ENCODE results near the gene OXER1. TPM values are rescaled to one million over a fixed set of nuclear protein-coding genes. Genes with fewer than 3 reads are reported as not detected.

OXER1 gene
- total RNA-seq (2014; rRNA removed; shearing (Covaris generic)): not detected in 2 replicates

GRCh38 chr2:42764096-42764495 is at the start of gene OXER1:
Gene OXER1 (minus strand): TSS chr2:42764135. CDS start chr2:42764062, 73 bp downstream.
- in situ Hi-C loops (cut with HindIII; ENCODE audit: low sequenced_read_pairs): no loop called here
- DNase-seq (ENCODE audit: low spot score): no peak

DNA sequence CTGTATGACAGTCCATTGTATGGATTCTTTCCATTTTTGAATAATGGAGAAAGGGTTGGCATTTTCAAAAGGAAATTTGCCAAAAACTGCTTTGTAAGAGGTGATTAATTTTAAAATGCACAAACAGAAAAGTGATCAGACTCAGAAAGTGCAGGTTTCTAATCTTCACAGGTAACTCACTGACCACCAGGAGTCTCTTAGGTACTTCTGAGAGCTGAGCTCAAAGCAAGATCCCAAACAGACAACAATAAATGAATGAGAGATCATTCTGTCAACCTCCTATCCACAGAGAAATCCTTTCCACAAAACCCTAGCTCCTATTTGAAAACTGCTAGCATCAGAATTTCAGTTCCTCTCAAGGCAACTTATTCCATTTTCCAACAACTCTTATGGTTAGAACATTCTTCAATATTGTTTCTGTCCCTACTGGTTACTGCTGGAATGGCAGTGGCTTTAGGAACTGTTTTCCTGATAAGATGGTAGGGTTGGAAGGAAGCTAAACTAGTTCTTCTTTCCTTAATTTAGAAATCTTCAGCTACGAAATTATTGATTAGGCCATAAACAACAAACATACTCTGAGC is 49.1 kb upstream of the OXER1 start:
- in situ Hi-C loops (cut with HindIII; ENCODE audit: low sequenced_read_pairs): no loop called here
- DNase-seq (ENCODE audit: low spot score): peak; percentile 40

- DNase-seq (ENCODE audit: low spot score): peak; percentile 76
These were observed 47.3 kb upstream of the OXER1 start for GRCh38 chr2:42810971-42811811.

GRCh38 chr2:42810121-42810970 is 46.4 kb upstream of the OXER1 start:
- in situ Hi-C loops (cut with HindIII; ENCODE audit: low sequenced_read_pairs): no loop called here
- DNase-seq (ENCODE audit: low spot score): peak; percentile 94

More at GRCh38 chr2:42810971-42811811, 47.3 kb upstream of the OXER1 start:
- in situ Hi-C loops (cut with HindIII; ENCODE audit: low sequenced_read_pairs): no loop called here

DNA sequence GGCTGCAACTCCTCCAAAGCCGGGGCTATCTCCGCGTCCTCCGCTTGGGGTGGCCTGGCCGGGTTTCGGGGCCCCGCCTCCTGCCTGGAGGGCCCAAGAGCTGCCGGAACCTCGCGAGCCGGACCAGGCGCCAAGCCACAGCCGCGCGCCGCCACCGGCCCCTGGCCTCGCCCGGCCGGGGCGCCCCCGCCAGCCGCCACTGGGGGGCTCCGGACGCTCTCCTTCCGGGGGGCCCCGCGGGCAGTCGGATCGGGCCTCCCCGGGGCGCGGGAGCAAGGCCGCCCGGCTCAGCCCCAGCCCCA is 45.8 kb upstream of the OXER1 start:
- peak; percentile 80 for DNase-seq (ENCODE audit: low spot score)
- in situ Hi-C loops (cut with HindIII; ENCODE audit: low sequenced_read_pairs): no loop called here

- DNase-seq (ENCODE audit: low spot score): peak; percentile 33
- in situ Hi-C loops (cut with HindIII; ENCODE audit: low sequenced_read_pairs): no loop called here
These were observed 45.3 kb upstream of the OXER1 start for GRCh38 chr2:42809131-42809818.

GRCh38 chr2:42808301-42808700 is 44.4 kb upstream of the OXER1 start:
- in situ Hi-C loops (cut with HindIII; ENCODE audit: low sequenced_read_pairs): no loop called here
- DNase-seq (ENCODE audit: low spot score): no peak

GRCh38 chr2:42806786-42807185 is 42.9 kb upstream of the OXER1 start:
- in situ Hi-C loops (cut with HindIII; ENCODE audit: low sequenced_read_pairs): no loop called here
- no peak for DNase-seq (ENCODE audit: low spot score)

- in situ Hi-C loops (cut with HindIII; ENCODE audit: low sequenced_read_pairs): no loop called here
- DNase-seq (ENCODE audit: low spot score): no peak
These were observed 41.0 kb upstream of the OXER1 start for GRCh38 chr2:42804891-42805290.

DNA sequence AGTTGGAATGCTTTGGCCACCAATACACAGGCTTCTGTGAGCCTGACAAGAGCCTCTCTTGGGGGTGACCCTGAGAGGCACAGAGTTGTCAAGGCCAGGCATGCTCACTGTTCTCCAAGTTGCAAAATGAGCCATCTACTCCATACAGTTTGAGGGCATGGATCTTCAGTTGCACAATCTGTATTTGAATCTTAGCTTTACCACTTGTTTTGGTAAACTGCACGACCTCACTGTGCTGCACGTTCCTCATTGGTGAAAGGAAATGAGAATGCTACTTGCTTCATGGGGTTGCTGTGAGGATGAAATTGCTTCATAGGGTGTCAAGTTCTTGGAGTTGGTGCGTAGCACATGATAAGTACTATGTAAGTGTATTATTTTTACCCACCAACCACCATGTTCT is 40.4 kb upstream of the OXER1 start:
- in situ Hi-C loops (cut with HindIII; ENCODE audit: low sequenced_read_pairs): no loop called here

GRCh38 chr2:42802150-42802549 is 38.2 kb upstream of the OXER1 start:
- DNase-seq (ENCODE audit: low spot score): no peak
- in situ Hi-C loops (cut with HindIII; ENCODE audit: low sequenced_read_pairs): no loop called here

More for the DNA sequence above, 40.4 kb upstream of the OXER1 start:
- no peak for DNase-seq (ENCODE audit: low spot score)

GRCh38 chr2:42801381-42801780 is 37.4 kb upstream of the OXER1 start:
- DNase-seq (ENCODE audit: low spot score): no peak
- in situ Hi-C loops (cut with HindIII; ENCODE audit: low sequenced_read_pairs): no loop called here

DNA sequence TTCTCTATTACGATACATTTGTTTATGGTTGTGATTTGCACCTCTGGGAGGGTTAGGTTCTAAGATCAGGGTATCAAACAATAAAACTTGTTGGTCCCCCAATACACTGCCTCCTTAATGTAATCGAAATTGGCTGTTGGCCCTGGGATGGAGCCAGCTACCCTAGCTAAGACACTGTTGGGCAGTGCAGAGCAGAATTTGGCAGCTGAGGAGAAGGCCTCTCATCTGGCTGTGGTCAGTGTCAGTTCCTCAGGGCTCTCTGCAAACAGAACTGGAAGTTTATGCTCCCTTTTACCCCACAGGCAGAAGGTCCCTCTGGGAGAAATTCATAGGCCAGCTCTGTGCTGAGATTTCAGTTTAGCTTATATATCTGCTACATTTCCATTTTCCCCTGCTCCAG is 37.0 kb upstream of the OXER1 start:
- DNase-seq (ENCODE audit: low spot score): no peak
- in situ Hi-C loops (cut with HindIII; ENCODE audit: low sequenced_read_pairs): no loop called here

DNA sequence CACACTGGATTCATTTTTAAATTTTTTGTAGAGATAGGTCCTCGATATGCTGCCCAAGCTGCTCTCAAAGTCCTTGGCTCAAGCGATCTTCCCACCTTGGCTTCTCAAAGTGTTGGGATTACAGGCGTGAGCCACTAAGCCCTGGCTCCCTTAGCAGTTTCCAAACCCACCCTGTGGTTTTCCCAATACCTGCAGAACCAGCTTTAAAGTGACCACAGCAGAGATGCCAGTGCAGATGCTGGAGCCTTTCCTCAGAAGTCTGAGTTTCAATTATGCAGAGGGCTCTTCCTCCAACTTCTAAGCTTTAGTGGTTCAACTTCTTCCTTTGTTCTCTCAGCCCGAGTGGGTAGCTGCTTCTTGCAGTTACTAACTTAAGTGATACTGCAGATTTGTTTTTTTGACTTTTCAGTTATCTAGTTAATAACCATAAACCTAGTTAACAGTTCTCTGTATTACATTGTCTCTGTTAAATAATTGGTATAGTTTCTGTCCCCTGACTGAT is 36.6 kb upstream of the OXER1 start:
- in situ Hi-C loops (cut with HindIII; ENCODE audit: low sequenced_read_pairs): no loop called here
- no peak for DNase-seq (ENCODE audit: low spot score)

DNA sequence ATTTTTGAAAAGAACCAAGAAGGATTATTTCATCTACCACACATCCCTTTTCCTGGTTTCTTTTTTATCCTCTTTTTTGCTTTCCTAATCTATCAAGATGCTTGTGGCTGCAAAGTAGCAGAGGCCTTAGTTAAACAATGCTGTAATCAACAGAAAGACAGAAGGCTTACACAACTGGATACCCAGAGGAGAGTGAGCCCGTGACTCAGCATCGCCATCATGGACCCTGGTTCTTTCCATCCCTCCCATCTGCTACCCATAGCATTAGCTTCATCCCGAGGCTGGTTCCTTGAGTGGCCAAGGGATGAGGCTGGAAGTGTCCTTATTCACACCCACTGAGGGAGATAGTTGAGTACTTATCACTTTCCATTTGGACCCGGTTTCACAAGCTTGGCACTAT is 35.9 kb upstream of the OXER1 start:
- in situ Hi-C loops (cut with HindIII; ENCODE audit: low sequenced_read_pairs): no loop called here
- no peak for DNase-seq (ENCODE audit: low spot score)

- DNase-seq (ENCODE audit: low spot score): no peak
- in situ Hi-C loops (cut with HindIII; ENCODE audit: low sequenced_read_pairs): no loop called here
These were observed 33.3 kb upstream of the OXER1 start for GRCh38 chr2:42797281-42797680.

DNA sequence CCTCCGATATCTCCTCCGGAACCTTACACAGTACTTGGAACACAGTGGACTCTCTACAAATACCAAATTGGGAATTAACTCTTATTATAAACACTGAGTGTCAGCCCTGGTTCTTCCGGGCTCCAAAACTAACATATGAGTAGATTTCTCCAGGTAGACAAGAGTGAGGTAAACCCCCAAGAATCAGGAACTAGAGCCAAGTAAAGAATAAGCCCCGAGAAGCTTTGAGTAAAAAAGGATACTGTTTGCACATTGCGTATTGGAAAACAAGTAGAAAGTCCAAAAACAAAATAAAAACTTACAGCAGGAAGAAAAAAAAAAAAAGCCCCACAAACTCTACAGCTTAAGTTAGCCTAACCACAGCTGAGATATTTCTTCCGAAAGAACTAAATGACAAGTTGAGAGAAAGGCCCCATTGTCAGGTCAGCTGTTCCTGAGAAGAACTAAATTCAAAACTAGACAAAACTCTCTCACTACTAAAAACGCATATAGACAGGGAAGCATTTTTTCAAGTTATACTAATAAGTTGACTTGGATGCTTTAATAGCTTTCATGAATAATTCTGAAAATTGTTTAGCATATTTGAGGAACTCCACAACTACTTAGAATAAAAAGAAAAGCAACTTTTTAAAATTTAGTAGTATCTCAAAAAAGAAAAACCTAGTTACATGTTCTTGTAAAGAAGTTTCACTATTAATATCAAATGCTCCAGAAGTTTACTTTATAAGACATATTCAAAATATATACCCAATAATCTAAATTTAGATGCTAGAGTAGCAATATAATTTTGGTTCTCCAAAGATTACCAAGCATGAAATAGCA is 32.7 kb upstream of the OXER1 start:
- in situ Hi-C loops (cut with HindIII; ENCODE audit: low sequenced_read_pairs): no loop called here
- no peak for DNase-seq (ENCODE audit: low spot score)

GRCh38 chr2:42795841-42796301 is 31.9 kb upstream of the OXER1 start:
- DNase-seq (ENCODE audit: low spot score): no peak

More at GRCh38 chr2:42795841-42796301, 31.9 kb upstream of the OXER1 start:
- in situ Hi-C loops (cut with HindIII; ENCODE audit: low sequenced_read_pairs): no loop called here
